KOPT-K1 (cell line): ENCODE measurements around the gene POLR1H.

ENCODE experiments used
- H3K27ac ChIP-seq: fragments of 200-600 bp; sonication (generic); 2 replicates; pipeline ENCODE4 v1.5.1; 2016; ENCODE audit warnings: antibody characterized with exemption, mild to moderate bottlenecking, low read depth, low read length; ENCODE audit not compliant: poor library complexity, severe bottlenecking
- H3K36me3 ChIP-seq: fragments of 200-600 bp; sonication (generic); 2 replicates; pipeline ENCODE4 v1.5.1; 2017; ENCODE audit warnings: antibody characterized with exemption, mild to moderate bottlenecking, low read length, moderate library complexity; ENCODE audit not compliant: insufficient read depth
- H3K9me3 ChIP-seq: fragments of 200-600 bp; sonication (generic); 2 replicates; pipeline ENCODE4 v1.5.1; 2017; ENCODE audit warnings: antibody characterized with exemption, low read length, mild to moderate bottlenecking; ENCODE audit not compliant: insufficient read depth, poor library complexity, severe bottlenecking

The POLR1H gene

GRCh38 chr6:30100154-30100553 is 39.1 kb downstream of the POLR1H start:
- Histone ChIP-seq H3K9me3 (no peaks in the 10 kb centered on the region), H3K27ac (no peak overlapping the region), H3K36me3 (no peaks in the 10 kb centered on the region)

GRCh38 chr6:30100585-30101443 is 39.7 kb downstream of the POLR1H start:
- no peaks in the 10 kb centered on the region for H3K36me3 ChIP-seq
- no peak overlapping the region for H3K27ac ChIP-seq
- no peaks in the 10 kb centered on the region for H3K9me3 ChIP-seq

GRCh38 chr6:30101444-30102413 is 40.7 kb downstream of the POLR1H start:
- H3K36me3 ChIP-seq: no peaks in the 10 kb centered on the region
- no peaks in the 10 kb centered on the region for H3K9me3 ChIP-seq
- no peak overlapping the region for H3K27ac ChIP-seq

- Histone ChIP-seq H3K36me3 (no peaks in the 10 kb centered on the region), H3K9me3 (no peaks in the 10 kb centered on the region), H3K27ac (no peak overlapping the region)
Measured at GRCh38 chr6:30102414-30102969, 41.4 kb downstream of the POLR1H start.

GRCh38 chr6:30102970-30103871 is 42.2 kb downstream of the POLR1H start:
- no peak overlapping the region for H3K27ac ChIP-seq
- no peaks in the 10 kb centered on the region for H3K9me3 ChIP-seq
- no peaks in the 10 kb centered on the region for H3K36me3 ChIP-seq

- Histone ChIP-seq H3K36me3 (no peaks in the 10 kb centered on the region), H3K9me3 (no peaks in the 10 kb centered on the region), H3K27ac (no peak overlapping the region)
Measured at GRCh38 chr6:30103872-30104179, 42.8 kb downstream of the POLR1H start.

- no peaks in the 10 kb centered on the region for H3K36me3 ChIP-seq
- H3K9me3 ChIP-seq: no peaks in the 10 kb centered on the region
- no peak overlapping the region for H3K27ac ChIP-seq
Measured at GRCh38 chr6:30104661-30105060, 43.6 kb downstream of the POLR1H start.

- Histone ChIP-seq H3K9me3 (no peaks in the 10 kb centered on the region), H3K36me3 (no peaks in the 10 kb centered on the region), H3K27ac (no peak overlapping the region)
Measured at GRCh38 chr6:30111266-30111856, 50.3 kb downstream of the POLR1H start.

GRCh38 chr6:30112402-30112994 is 51.4 kb downstream of the POLR1H start:
- Histone ChIP-seq H3K36me3 (no peaks in the 10 kb centered on the region), H3K9me3 (no peaks in the 10 kb centered on the region), H3K27ac (no peak overlapping the region)

GRCh38 chr6:30113003-30113759 is 52.1 kb downstream of the POLR1H start, which contains the start of gene TRIM31:
Gene TRIM31, minus strand, starts transcription at chr6:30113090. Its CDS starts 285 bp downstream, at chr6:30112805.
- H3K27ac ChIP-seq: no peak within 1 kb of the TSS
- H3K36me3 ChIP-seq: no peaks in the 10 kb centered on the region
- H3K9me3 ChIP-seq: no peaks in the 10 kb centered on the region

GRCh38 chr6:30113841-30114240 is 52.8 kb downstream of the POLR1H start:
- no peak overlapping the region for H3K27ac ChIP-seq
- no peaks in the 10 kb centered on the region for H3K9me3 ChIP-seq
- H3K36me3 ChIP-seq: no peaks in the 10 kb centered on the region
